ENCODE data around the gene PPP1R16B.
"Not testable (repeated sequence)": the region's sequence is repeated elsewhere in the genome, so short reads cannot be mapped to it uniquely, and the experiment has no call there.

PPP1R16B gene

GRCh38 chr20:38859070-38859690, 53.7 kb downstream of the PPP1R16B start:
- Histone ChIP-seq H3K4me2 (peak overlapping the region in 5 of 11 experiments; percentile 9 to 32 (median 11); a peak in 7 of 22 replicates), H3K27ac (no peak overlapping the region), H4K20me1 (peaks cover 0 to 3% (median 0%) of the 10 kb centered on the region in 11 experiments; a peak in 1 of 22 replicates), H3K27me3 (no peaks in the 10 kb centered on the region), H3K36me3 (no peaks in the 10 kb centered on the region), H3K4me3 (no peak overlapping the region), H3K4me1 (peaks cover 29 to 53% (median 45%) of the 10 kb centered on the region in 10 experiments), H3K9me3 (replicated peaks in 1 of 11) (no peaks in the 10 kb centered on the region), H3K9ac (no peak overlapping the region)
- no peak for TF ChIP-seq Cebpa-rat (IDR thresholded peaks at IDR 0.05)

GRCh38 chr20:38859857-38860256, 54.4 kb downstream of the PPP1R16B start:
- H3K9me3 ChIP-seq (replicated peaks in 1 of 11); H3K4me2 ChIP-seq; H3K36me3 ChIP-seq; H3K4me3 ChIP-seq; H4K20me1 ChIP-seq; H3K27me3 ChIP-seq; H3K9ac ChIP-seq; H3K27ac ChIP-seq: not testable (repeated sequence)
- H3K4me1 ChIP-seq: peaks cover 34 to 57% (median 48%) of the 10 kb centered on the region in 10 experiments

- peaks cover 0 to 3% (median 0%) of the 10 kb centered on the region in 11 experiments; a peak in 2 of 22 replicates for H4K20me1 ChIP-seq
- no peak overlapping the region for H3K4me3 ChIP-seq
- no peak overlapping the region for H3K27ac ChIP-seq
- H3K4me2 ChIP-seq: peak overlapping the region in 7 of 11 experiments; percentile 7 to 32 (median 16); a peak in 6 of 22 replicates
- no peak for TF ChIP-seq Cebpa-rat (IDR thresholded peaks at IDR 0.05)
- no peaks in the 10 kb centered on the region for H3K36me3 ChIP-seq
- no peaks in the 10 kb centered on the region for H3K27me3 ChIP-seq
- peaks cover 34 to 66% (median 48%) of the 10 kb centered on the region in 10 experiments for H3K4me1 ChIP-seq
- H3K9ac ChIP-seq: no peak overlapping the region
- H3K9me3 ChIP-seq (replicated peaks in 1 of 11): no peaks in the 10 kb centered on the region
Observed at GRCh38 chr20:38861071-38861401, 55.5 kb downstream of the PPP1R16B start.

- peaks cover 0 to 3% (median 0%) of the 10 kb centered on the region in 11 experiments; a peak in 2 of 22 replicates for H4K20me1 ChIP-seq
- H3K9me3 ChIP-seq (replicated peaks in 1 of 11): no peaks in the 10 kb centered on the region
- H3K36me3 ChIP-seq: no peaks in the 10 kb centered on the region
- H3K27me3 ChIP-seq: no peaks in the 10 kb centered on the region
- H3K4me3 ChIP-seq: no peak overlapping the region
- TF ChIP-seq Cebpa-rat (IDR thresholded peaks at IDR 0.05): no peak
- H3K4me1 ChIP-seq: peaks cover 34 to 78% (median 59%) of the 10 kb centered on the region in 10 experiments
- H3K4me2 ChIP-seq: peak overlapping the region; percentile 62 to 90 (median 78)
- no peak overlapping the region; a peak in 1 of 22 replicates for H3K9ac ChIP-seq
- peak overlapping the region in 7 of 11 experiments; percentile 38 to 64 (median 52); a peak in 12 of 22 replicates for H3K27ac ChIP-seq
Observed at GRCh38 chr20:38862226-38862625, 56.7 kb downstream of the PPP1R16B start.

- TF ChIP-seq Cebpa-rat (IDR thresholded peaks at IDR 0.05): peak in 2 of 11 experiments; percentile 14 to 24; a peak in 1 of 22 replicates
- Histone ChIP-seq H3K4me3 (no peak overlapping the region), H3K9ac (peak overlapping the region in 3 of 11 experiments; percentile 10 to 26 (median 15); a peak in 3 of 22 replicates), H4K20me1 (peaks cover 0 to 3% (median 0%) of the 10 kb centered on the region in 11 experiments; a peak in 2 of 22 replicates), H3K27me3 (no peaks in the 10 kb centered on the region), H3K4me1 (peaks cover 34 to 79% (median 68%) of the 10 kb centered on the region in 10 experiments), H3K9me3 (replicated peaks in 1 of 11) (no peaks in the 10 kb centered on the region), H3K4me2 (peak overlapping the region; percentile 62 to 90 (median 78)), H3K36me3 (no peaks in the 10 kb centered on the region), H3K27ac (peak overlapping the region in 8 of 11 experiments; percentile 6 to 64 (median 51); a peak in 15 of 22 replicates)
Observed at GRCh38 chr20:38863024-38863851, 57.7 kb downstream of the PPP1R16B start.

- TF ChIP-seq Cebpa-rat (IDR thresholded peaks at IDR 0.05): no peak
- H3K9ac ChIP-seq: no peak overlapping the region
- H3K36me3 ChIP-seq: no peaks in the 10 kb centered on the region
- peaks cover 0 to 7% (median 6%) of the 10 kb centered on the region in 11 experiments; a peak in 10 of 22 replicates for H3K9me3 ChIP-seq (replicated peaks in 1 of 11)
- no peak overlapping the region for H3K4me3 ChIP-seq
- H3K27ac ChIP-seq: 0 out of 22 replicates have a peak overlapping the region, but pooled peaks of 2 of the 11 experiments have one; percentile 14 to 18
- H3K27me3 ChIP-seq: no peaks in the 10 kb centered on the region
- H3K4me1 ChIP-seq: peaks cover 27 to 77% (median 64%) of the 10 kb centered on the region in 10 experiments
- peaks cover 0 to 3% (median 0%) of the 10 kb centered on the region in 11 experiments; a peak in 2 of 22 replicates for H4K20me1 ChIP-seq
- H3K4me2 ChIP-seq: peak overlapping the region in 5 of 11 experiments; percentile 22 to 36 (median 26); a peak in 3 of 22 replicates
Observed at GRCh38 chr20:38864662-38865061, 59.2 kb downstream of the PPP1R16B start.

- no peaks in the 10 kb centered on the region for H3K36me3 ChIP-seq
- peak overlapping the region in 1 of 11 experiments; percentile 28; a peak in 1 of 22 replicates for H3K9ac ChIP-seq
- peaks cover 0 to 3% (median 0%) of the 10 kb centered on the region in 11 experiments; a peak in 2 of 22 replicates for H4K20me1 ChIP-seq
- H3K4me3 ChIP-seq: no peak overlapping the region
- H3K27me3 ChIP-seq: no peaks in the 10 kb centered on the region
- H3K4me1 ChIP-seq: peaks cover 33 to 75% (median 62%) of the 10 kb centered on the region in 10 experiments
- H3K9me3 ChIP-seq (replicated peaks in 1 of 11): peaks cover 0 to 7% (median 6%) of the 10 kb centered on the region in 11 experiments; a peak in 10 of 22 replicates
- peak overlapping the region in 1 of 11 experiments; percentile 31; a peak in 1 of 22 replicates for H3K27ac ChIP-seq
- no peak for TF ChIP-seq Cebpa-rat (IDR thresholded peaks at IDR 0.05)
- H3K4me2 ChIP-seq: peak overlapping the region in 9 of 11 experiments; percentile 20 to 67 (median 54); a peak in 18 of 22 replicates
Observed at GRCh38 chr20:38866265-38867061, 61.0 kb downstream of the PPP1R16B start.

GRCh38 chr20:38867062-38867359, 61.5 kb downstream of the PPP1R16B start:
- no peak for TF ChIP-seq Cebpa-rat (IDR thresholded peaks at IDR 0.05)
- Histone ChIP-seq H3K27me3 (no peaks in the 10 kb centered on the region), H3K27ac (no peak overlapping the region), H4K20me1 (peaks cover 0 to 3% (median 0%) of the 10 kb centered on the region in 11 experiments; a peak in 2 of 22 replicates), H3K9ac (no peak overlapping the region), H3K4me3 (no peak overlapping the region), H3K4me1 (peaks cover 34 to 75% (median 60%) of the 10 kb centered on the region in 10 experiments), H3K9me3 (replicated peaks in 1 of 11) (peaks cover 0 to 7% (median 6%) of the 10 kb centered on the region in 11 experiments; a peak in 10 of 22 replicates), H3K4me2 (peak overlapping the region in 8 of 11 experiments; percentile 2 to 62 (median 52); a peak in 12 of 22 replicates), H3K36me3 (no peaks in the 10 kb centered on the region)
